Fibroblast of skin of right biceps (primary cell): ENCODE data around the gene BORCS5.

Experiments
- DNase-seq: peaks from one replicate; pipeline ENCODE4 v3.0.0-alpha.2; 2013

The BORCS5 gene

DNA sequence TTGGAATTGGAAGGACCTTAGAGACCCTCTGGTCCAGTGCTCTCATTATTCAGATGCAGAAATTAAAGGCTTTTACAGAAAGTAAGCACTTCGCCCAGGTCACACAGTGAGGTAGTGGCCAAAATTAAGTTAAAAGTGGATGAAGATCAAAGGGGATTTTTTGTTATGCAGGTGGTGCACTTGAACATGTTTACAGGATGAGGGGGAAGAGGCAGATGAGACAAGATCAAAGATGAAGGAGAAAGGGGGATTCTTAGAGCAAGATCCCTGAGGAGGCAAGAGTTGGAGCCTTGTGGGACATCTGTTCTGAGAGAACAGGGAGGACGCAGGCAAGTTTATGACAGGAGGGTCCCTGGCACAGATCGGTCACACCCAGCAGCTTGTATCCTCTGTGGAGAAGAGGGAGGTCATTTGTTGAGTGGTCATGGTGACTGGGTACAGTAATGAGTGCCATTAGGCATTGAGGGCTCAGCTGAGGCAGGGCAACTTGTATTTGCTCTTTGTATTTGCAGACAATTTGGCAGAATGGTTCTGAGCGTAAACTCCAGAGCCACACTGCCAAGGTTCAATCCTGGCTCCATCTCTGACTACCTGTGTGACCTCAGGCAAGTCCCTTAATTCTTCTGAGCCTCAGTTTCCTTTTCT, 84.0 kb downstream of the BORCS5 start:
- no peak for DNase-seq

DNA sequence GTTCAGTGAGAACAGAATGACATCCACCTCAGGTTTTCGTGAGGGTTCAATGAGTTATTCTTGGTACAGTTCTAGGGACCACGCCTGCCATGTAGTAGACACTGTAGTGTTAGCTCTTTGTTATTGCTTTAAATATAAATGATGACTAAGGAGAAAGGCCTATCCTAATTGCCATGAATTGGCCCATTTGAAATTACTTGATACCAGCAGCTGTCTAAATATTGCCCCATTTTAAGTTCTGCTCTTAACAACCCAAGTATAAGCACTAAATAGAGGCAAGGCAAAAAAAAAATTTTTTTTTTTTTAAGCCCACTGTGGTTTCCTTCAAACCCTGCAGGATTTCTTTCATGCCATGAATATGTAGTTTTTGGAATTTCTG, 84.5 kb downstream of the BORCS5 start:
- DNase-seq = no peak

DNA sequence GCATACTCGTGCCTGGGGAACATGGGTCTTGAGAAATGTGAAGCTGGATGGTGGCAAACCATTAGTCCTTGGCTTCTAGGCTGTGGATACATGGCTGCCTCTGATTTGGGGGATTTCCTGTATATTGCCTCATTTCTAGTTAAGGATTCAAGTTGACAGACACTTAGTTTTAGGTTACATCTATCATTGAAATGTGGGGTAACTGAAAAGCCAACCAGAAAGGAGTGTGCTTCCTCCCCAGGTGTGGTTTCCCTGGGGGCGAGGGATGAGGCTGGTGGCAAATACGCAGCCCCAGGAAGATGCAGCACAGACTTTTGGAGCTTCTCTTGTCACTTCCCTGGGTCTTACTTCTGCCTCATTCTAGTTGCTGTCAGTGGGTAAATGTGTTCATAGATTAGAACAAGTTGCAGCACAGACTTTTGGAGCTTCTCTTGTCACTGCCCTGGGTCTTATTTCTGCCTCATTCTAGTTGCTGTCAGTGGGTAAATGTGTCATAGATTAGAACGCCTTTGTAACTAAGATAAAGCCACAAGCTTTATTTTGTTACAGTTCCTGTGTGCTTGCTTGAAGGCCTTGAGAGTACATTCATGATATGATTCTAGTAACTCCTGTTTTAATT, 85.1 kb downstream of the BORCS5 start:
- DNase-seq = peak; percentile 13

DNA sequence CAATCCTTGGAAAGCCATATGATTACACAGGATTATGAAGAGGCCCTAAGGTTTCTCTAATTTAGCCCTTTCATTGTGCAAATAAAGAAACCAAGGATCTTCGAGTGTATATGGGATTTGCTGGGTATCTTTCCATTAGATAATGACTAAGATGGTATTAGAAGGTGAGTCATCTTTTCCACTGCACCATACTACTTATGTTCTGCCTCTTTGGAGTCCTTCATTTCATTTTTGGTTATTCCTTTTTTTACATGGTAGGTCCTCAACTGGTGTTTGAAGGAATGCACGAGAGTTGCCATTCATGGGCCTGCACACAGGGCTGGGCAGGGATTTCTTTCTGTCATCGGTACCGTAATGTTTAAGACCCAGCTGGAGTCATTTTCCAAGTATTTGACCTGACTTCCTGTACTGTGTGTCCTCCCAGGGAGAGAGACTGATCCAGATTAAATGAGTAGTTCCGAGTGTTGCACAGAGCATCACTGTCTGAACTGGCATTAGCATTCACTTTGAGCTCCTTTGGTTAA, 85.7 kb downstream of the BORCS5 start:
- DNase-seq = peak; percentile 55

DNA sequence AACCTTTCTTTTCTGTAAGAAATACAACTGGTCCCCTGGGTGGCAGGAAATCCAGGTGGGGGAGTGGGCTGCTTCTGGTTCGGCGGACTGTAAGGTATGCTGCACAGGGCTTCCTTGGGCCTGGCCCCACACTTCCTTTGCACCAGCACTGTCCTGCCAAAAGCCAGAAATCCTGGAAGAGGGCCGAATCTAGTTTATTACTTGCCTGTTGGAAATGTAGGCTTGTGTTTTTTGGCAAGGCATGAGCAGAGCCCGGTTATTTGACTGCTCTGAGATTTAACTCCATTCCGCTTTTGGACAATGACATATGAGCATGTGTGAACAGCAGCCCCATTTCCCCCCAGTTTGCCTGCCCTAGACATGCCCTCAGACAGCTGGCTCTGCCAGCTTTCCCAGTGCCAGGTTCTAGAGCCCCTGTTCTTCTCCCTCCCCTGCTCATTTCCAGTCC, 86.6 kb downstream of the BORCS5 start:
- peak; percentile 32 for DNase-seq

DNA sequence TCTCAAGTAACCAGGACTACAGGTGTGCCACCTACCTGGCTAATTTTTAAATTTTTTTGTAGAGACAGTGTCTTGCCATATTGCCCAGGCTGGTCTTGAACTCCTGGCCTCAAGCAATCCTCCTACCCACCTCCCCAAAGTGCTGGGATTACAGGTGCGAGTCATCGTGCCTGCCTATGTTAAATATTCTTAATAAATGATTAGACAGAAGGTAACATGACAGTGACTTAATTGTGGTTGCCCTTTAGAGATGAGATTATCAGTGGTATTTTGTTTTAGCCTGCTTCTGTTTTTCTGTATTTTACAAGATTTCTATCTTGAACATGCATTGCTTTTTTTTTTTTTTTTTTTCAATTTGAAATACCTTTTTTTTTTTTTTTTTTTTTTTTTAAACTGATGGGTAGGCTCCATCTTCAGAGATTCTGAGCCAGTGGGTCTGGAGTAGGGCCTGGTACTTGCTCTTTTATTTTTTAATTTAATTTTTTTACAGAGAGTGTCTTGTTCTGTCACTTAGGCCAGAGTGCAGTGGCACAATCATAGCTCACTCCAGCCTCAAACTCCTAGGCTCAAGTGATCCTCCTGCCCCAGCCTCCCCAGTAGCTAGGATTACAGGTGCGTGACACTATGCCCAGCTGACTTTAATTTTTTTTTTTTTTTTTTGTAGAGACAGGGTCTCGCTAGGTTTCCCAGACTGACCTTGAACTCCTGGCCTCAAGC, 88.4 kb downstream of the BORCS5 start:
- no peak for DNase-seq

DNA sequence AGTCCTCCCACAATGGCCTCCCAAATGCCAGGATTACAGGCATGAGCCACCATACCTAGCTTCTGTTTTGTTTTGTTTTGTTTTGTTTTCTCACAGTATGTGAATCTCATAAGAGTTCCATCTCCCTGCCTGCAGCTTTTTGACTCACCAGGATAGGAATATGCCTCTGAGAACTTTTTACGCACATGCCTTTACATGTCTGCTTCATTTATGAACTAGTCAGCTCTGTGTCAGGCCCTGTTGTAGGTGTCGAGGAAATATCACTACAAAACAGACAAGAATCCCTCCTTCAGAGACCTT, 89.0 kb downstream of the BORCS5 start:
- no peak for DNase-seq

DNA sequence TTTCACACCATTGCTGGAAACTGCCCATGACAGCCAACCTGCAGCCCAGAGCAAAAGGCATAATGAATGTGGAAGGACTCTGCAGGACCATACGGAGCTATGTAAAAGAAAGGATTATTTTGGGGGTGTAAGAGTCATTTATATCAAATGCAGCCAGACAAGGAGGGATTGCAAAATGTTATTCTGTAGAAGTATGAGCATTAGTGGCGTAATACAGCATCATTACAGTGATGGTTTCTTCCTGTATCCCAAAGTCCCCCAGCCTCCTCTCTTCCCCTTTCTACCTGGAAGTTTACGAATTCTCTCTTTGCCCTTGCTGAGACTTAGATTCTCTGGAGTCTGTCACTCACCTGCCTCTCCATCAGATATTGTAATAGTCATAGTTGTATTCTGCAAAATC, 89.9 kb downstream of the BORCS5 start:
- no peak for DNase-seq

DNA sequence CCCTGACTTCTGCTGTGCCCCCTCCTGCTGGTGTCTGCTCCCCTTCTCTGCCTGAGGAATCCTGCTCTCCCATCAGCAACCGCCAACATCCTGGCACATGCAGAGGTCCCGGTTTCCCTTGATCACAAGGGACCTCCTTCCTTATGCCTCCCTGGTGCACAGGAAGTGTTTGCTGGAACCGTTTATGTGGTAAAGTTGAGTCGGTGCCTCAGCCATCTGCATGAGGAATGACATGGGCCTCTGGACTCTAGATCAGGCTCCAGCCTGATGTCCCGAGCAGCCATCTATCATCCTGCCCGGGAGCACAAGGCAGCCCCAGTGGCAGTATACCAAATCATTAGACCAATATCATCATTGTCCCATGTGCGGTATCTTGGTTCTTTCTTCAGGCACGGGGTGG, 90.4 kb downstream of the BORCS5 start:
- DNase-seq = peak; percentile 15

DNA sequence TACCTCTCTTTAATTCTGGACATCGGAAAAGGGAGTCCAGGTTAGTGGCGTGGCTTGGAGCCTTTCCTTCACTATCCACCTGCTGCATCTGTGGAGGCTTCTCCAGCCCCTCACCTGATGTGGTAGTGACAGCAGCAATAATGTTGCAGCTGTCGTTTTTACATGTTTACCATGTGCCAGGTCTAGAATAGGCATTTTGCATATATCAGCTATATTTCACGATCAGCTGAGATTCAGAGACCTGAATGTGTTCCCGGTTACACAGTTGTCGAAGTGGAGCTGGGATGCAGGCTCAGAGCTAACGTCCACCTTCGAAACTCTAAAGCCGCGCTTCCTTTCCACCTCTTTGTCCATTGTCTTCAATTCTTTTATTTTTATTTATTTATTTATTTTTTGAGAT, 91.0 kb downstream of the BORCS5 start:
- DNase-seq = no peak

DNA sequence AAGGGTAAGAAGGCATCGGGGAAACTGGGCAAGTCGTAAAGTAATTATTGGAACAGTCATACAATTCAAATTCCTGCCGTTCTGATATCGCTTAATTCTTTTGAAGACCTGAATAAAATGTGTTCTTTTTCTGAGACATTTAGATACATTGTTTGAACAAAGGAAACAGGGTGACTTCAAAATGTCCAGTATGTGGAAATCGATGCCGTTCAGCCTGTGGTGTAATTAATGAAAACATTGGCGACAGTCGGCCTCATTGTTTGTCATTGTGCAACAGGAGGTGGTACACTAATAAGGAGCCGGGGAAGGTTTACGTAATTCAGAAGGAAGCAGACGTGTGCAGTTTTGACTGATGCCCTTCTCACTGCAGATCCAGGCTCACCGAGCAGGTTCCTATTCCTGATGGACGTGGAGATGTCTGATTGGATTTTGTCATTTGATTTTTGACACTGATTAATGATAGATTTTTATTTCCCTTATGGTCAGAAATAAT, 92.7 kb downstream of the BORCS5 start:
- no peak for DNase-seq

DNA sequence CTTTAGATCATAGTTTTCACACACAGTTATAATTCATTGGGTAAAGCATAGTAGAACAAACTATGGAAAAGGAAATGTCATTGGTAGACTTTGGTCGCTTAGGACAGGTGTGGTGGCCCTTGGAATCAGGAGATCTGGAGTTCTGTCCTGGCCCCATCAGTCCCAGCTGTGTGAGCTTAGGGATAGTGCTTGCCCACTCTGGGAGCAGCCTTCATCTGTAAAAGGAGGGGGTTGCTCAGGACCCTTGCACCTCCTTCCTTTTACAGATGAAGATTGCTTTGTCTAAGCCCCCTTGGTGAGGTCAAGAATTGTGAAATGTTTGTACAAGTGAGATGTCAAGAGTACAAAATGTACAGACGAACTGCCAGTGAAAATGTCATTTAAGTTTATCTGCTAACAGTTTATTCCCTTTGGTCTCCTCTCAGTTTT, 93.2 kb downstream of the BORCS5 start:
- DNase-seq = no peak

DNA sequence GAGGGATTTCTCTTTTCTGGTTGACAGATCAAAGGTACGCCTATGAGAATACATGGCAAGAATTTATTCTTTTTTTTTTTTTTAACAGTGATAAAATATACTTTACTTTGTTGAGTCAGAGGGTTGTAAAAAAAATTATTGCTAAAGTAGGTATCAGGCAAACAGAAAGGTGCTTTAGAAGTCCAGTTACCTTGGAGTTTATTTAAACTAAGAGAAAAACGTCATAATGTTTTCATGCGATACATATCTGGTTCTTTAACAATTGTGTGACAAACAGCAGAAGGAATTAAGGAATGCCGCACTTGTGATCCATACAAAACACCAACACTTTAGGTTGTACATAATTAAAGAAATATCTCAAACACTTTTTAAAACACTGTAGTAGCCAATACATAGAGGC, 94.2 kb downstream of the BORCS5 start:
- DNase-seq = no peak

DNA sequence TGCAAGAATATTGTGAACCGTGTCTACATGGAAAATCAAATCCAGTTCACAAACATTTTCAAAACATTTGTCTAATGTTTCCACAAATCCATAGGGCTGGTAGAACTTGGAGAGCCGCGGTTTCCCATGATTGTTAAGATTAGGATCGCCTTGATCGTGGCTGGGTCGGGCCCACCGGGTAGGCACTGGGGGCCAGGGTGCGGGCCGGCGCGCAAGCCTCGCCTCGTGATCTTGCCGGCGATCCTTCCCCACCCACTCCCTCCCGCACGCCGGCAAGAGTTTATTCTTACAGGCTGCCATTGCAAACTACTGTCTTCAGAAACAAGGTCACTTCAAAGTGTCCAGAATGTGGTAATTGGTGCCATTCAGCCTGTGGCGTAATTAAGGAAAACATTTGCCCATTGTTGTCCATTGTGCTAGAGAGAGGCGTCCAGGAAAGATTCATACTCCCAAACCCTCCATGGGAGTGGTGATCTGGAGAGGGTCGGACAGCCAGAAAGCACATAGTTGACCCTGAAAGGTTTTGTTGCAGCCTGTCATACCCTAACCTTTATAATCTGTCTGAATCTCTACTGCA, 95.5 kb downstream of the BORCS5 start:
- DNase-seq = no peak

DNA sequence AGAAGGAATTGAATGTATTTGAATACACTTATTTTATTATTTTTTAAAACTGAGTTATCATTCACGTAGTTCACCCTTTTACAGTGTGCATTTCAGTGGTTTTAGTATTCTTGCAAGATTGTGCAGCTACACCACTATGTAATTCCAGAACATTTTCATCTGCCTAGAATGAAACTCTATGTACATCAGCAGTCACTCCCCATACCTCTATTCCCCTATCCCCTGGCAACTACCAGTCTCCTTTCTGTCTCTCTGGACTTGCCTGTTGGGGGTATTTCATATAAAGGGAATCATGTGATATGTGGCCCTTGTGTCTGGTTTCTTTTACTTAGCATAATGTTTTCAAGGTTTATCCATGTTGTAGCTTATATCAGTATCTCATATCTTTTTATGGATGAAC, 96.8 kb downstream of the BORCS5 start:
- DNase-seq = no peak

DNA sequence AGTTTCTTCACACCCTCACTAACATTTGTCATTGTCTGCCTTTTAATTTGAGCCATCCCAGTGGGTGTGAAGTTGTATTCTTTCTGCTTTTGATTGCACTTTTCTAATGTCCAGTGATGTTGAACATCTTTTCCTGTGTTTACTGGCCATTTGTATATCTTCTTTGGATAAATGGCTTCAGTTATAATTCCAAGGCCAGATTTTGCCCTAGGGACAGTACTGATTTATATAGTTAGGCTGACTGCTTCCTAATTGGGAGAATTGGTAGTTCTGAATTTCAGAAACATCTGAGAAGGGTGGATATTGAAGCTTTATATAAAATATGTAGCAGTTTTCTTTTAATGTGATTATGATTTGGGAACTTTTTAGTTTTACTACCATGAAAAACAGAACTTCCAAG, 97.4 kb downstream of the BORCS5 start:
- no peak for DNase-seq

DNA sequence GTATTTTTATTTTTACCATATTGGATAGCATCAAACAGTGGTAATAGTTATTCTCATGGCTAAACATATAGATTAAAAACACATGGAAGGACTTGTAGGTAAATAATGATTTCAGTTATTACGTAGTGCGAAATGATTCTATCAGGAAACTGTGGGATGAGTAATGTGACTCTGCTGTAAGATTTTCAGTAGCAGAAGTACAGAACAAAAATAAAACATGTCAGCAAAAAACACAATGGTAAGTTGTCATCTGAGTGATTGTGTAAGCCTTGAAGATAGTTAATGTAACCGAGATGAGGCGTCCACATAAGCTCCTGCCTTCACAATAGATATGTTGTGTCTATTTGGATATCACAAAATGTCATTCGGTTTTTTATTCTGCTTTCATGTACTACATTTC, 99.8 kb downstream of the BORCS5 start:
- peak; percentile 80 for DNase-seq

DNA sequence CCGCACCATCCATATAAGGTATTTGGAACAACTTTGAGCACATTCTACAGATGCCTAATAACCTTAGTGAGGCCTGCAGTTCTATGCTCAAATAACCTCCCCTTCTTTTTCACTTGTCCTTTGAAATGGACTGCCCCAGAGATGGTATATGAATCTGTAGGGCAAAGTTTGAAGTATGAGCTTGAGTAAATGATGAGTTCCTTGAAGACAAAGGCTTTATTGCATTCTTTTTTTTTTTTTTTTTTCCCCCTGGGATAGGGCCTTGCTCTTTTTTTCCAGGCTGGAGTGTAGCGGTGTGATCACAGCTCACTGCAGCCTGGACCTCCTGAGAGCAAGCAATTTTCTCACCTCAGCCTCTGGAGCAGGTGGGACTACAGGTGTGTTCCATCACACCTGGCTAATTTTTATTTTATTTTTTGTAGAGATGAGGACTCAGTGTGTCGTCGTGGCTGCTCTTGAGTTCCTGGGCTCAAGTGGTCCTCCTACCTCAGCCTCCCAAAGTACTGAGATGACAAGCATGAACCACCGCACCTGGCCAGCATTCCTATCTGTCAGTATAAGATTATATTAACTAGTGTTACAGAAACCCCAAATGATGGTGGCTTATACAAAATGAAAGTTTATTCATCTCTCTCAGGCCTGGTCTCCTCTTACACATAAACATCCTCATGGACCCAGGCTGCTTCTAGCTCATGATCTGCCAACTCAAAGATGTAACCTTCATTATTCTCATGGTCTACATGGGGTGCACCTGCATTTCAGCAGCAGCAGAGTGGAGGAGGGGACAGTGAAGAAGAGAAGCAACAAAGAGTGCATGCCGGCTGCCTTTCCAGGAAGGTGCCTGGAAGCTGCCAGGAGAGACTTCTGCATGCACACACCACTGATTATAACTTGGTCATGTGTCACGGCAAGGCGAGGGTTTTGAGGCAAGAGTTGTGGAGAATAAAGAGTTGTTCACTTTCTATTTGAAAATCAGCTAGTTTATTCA, 104.4 kb downstream of the BORCS5 start:
- no peak for DNase-seq

DNA sequence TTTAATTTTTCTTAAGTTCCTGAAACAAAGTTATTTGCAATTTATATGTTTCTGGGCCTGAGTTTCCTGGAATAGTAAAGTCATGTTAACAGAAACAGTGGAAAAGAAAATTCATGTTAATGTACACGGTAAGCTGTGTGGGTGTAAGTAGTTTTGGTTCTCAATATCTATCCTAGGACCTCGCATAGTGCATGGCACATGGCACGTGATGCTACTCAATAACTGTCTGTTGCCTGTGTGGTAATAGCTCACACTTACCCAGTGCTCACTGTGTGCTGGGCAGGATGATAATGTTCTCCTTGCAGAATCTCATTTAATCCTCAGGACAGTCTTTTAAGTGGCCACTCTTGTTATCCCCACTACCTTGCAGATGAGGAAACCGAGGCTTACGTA, 105.0 kb downstream of the BORCS5 start:
- DNase-seq = no peak

DNA sequence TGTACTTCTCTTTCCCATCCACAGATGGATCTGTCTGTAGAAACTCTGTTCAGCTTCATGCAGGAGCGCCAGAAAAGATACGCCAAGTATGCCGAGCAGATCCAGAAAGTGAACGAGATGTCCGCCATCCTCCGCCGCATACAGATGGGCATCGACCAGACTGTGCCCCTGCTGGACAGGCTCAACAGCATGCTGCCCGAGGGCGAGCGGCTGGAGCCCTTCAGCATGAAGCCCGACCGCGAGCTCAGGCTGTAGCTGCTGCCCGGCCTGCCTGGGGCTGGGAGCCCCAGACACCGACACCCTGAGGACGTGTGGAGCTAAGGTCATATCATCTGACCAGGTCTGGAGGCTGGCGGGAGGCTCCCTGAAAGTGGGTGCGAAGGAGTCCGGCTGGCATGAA, 108.6 kb downstream of the BORCS5 start:
- DNase-seq = no peak

DNA sequence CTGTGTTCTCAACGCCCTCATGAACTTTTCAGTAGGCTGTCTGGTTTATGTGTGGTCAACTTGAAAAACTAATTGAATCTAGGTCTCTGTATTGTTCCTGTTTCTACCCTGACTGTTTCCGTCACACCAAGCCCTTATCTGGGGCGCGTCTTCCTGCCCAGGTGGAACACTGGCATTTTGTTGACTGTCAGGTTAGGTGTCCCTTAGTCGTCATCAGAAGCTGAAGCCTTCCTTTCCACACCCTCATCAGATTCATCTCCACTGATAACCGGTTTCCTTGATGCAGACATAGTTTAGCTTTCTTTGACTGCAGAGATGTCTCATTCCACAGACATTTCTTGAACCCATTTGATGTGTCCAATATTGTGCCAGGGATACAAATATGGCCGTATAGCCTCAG, 109.3 kb downstream of the BORCS5 start:
- no peak for DNase-seq

DNA sequence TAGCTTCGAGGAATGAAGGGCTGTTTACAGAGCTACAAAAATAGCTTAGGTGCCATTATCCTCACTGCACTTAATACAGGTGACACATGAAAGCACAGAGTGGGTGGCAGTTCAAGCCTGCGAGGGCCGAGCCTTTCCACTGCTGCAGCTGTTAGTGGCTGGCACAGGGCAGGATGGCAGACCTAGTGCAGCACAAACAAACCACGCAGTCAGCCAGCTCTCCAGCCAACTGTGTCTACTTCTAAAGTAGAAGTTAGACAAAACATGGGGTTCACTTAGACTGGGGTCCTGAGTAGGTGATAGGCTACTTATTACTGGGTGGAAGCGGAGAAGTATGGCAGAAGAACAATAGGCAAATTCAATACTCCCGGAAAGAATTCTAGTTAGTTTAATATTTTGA, 110.4 kb downstream of the BORCS5 start:
- no peak for DNase-seq
